ENCODE measurements around the gene MRPS15. TPM values are rescaled to one million over a fixed set of nuclear protein-coding genes. Genes with fewer than 3 reads are reported as not detected.
"Not testable (repeated sequence)": the region's sequence is repeated elsewhere in the genome, so short reads cannot be mapped to it uniquely, and the experiment has no call there.

Gene MRPS15
- total and polyA plus RNA-seq, 4 donors: 41.8 to 95.0 (median 59.8) TPM

GRCh38 chr1:36479505-36480051 is 15.4 kb upstream of the MRPS15 start:
- H3K4me3 ChIP-seq (ENCODE audit: low read depth in 1 of 3, low read length in 3 of 3): no peak overlapping the region
- TF ChIP-seq EGR1 (IDR thresholded peaks at IDR 0.05; ENCODE audit: low read depth in 2 of 2) (no peak), REST (IDR thresholded peaks at IDR 0.05) (no peak), HNF4A (conservative IDR thresholded peaks at IDR 0.05) (no peak), JUND (IDR thresholded peaks at IDR 0.05) (no peak), FOXA2 (IDR thresholded peaks at IDR 0.05) (no peak), MAX (IDR thresholded peaks at IDR 0.05) (no peak), SP1 (IDR thresholded peaks at IDR 0.05) (no peak), GABPA (IDR thresholded peaks at IDR 0.05 in 1 of 2, conservative IDR thresholded peaks at IDR 0.05 in 1 of 2) (no peak), ZBTB33 (IDR thresholded peaks at IDR 0.05) (no peak), RAD21 (IDR thresholded peaks at IDR 0.05) (no peak), RXRA (IDR thresholded peaks at IDR 0.05) (no peak), CTCF (IDR thresholded peaks at IDR 0.05; ENCODE audit: low read depth, low read length, missing input control) (no peak), NR2F2 (IDR thresholded peaks at IDR 0.05) (no peak), ATF3 (IDR thresholded peaks at IDR 0.05) (no peak), YY1 (IDR thresholded peaks at IDR 0.05) (no peak), HNF4G (IDR thresholded peaks at IDR 0.05) (no peak), TAF1 (conservative IDR thresholded peaks at IDR 0.05) (no peak), FOXA1 (IDR thresholded peaks at IDR 0.05) (no peak)
- H3K9me3 ChIP-seq (ENCODE audit: control insufficient read depth in 4 of 4, low read length in 3 of 4): no peaks in the 10 kb centered on the region
- no peak overlapping the region for H3K9ac ChIP-seq (ENCODE audit: low read depth in 1 of 2, low read length in 2 of 2)
- H3K36me3 ChIP-seq (ENCODE audit: control insufficient read depth in 4 of 4, insufficient read depth in 3 of 4, low read depth in 1 of 4, low read length in 3 of 4): no peaks in the 10 kb centered on the region
- H3K4me1 ChIP-seq (ENCODE audit: control insufficient read depth in 4 of 4, insufficient read depth in 4 of 4, low read length in 3 of 4): no peaks in the 10 kb centered on the region
- no peak overlapping the region for H3K27ac ChIP-seq (ENCODE audit: low read depth in 1 of 2, low read length in 2 of 2)
- 87% methylated on average over 2 of the region's 2 CpGs for WGBS
- no peaks in the 10 kb centered on the region for H3K27me3 ChIP-seq (ENCODE audit: control insufficient read depth in 4 of 4, insufficient read depth in 4 of 4, low read length in 3 of 4)
- no peak for DNase-seq (ENCODE audit: low spot score)

DNA sequence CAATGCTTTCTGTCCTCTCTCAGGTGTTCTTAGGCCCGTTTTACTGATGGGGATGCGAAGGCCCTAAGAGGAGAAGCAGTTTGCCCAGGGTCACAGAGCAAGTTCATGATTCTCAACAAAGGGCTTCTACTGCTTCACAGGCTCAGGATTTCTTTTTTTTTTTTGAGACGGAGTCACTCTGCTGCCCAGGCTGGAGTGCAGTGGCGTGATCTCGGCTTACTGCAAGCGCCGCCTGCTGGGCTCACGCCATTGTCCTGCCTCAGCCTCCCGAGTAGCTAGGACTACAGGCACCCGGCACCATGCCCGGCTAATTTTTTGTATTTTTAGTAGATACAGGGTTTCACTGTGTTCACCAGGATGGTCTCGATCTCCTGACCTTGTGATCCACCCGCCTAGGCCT is 13.4 kb upstream of the MRPS15 start:
- not testable (repeated sequence) for H3K27ac ChIP-seq (ENCODE audit: low read depth in 1 of 2, low read length in 2 of 2); H3K4me3 ChIP-seq (ENCODE audit: low read depth in 1 of 3, low read length in 3 of 3); H3K9me3 ChIP-seq (ENCODE audit: control insufficient read depth in 4 of 4, low read length in 3 of 4); DNase-seq (ENCODE audit: low spot score); H3K27me3 ChIP-seq (ENCODE audit: control insufficient read depth in 4 of 4, insufficient read depth in 4 of 4, low read length in 3 of 4); H3K9ac ChIP-seq (ENCODE audit: low read depth in 1 of 2, low read length in 2 of 2); H3K4me1 ChIP-seq (ENCODE audit: control insufficient read depth in 4 of 4, insufficient read depth in 4 of 4, low read length in 3 of 4); H3K36me3 ChIP-seq (ENCODE audit: control insufficient read depth in 4 of 4, insufficient read depth in 3 of 4, low read depth in 1 of 4, low read length in 3 of 4)
- 94% methylated on average over 13 of the region's 13 CpGs for WGBS
